Anterior cingulate cortex (tissue), 58 donors: ENCODE results near the gene RSF1.
A peak's percentile ranks its signal among the peaks of the same experiment; 100 is the strongest.
"Not testable (repeated sequence)": the region's sequence is repeated elsewhere in the genome, so short reads cannot be mapped to it uniquely, and the experiment has no call there.

Experiments used
- DNase-seq, 58 donors: peaks; one replicate each; lab custom pipeline; 2025; lab: John Stamatoyannopoulos, UW

The RSF1 gene

DNA sequence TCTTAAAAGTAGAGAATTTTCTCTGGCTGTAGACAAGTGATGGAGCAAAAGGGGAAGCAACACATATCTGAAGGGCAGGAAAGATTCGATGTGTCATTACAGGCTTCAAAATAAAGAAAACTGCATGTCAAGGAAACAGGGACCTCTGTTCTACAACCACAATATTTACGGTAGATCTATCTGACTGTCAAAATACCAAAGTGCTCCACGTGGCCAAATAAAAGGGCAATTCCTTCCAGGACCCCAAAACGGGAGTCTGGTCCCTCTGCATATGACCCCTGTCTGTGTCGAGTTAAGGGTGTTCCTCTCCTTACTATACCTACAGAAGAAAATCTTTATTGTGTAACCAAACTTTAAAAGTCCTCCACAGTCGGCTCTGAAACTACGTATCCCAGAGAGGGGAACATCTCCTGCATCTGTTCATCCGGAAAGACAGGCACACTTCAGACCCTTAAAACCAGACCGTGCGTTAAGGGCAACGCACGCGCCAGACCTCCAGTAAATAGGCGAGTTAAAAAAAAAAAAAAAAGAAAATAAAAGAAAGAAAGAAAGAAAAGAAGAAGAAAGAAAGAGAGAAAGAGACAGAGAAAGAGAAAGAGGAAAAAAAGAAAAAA is 183.7 kb downstream of the RSF1 start:
- no peak for DNase-seq

DNA sequence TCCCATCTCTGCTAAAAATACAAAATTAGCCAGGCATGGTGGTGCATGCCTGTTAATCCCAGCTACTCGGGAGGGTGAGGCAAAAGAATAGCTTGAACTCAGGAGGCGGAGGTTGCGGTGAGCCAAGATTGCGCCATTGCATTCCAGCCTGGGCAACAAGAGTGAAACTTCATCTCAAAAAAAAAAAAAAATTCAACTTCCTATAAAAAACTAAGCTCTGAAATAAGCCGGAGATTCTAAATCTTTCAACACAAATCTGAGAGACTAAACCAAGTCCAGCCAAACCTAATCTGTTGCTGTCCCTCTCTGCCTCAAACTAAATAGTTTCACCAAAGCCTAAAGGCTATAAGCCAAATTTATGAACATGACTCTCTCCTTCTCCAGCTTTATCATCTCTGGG is 186.6 kb downstream of the RSF1 start:
- DNase-seq: not testable (repeated sequence)

- no peak for DNase-seq
Observed at GRCh38 chr11:77630157-77630710, 190.3 kb downstream of the RSF1 start.

DNA sequence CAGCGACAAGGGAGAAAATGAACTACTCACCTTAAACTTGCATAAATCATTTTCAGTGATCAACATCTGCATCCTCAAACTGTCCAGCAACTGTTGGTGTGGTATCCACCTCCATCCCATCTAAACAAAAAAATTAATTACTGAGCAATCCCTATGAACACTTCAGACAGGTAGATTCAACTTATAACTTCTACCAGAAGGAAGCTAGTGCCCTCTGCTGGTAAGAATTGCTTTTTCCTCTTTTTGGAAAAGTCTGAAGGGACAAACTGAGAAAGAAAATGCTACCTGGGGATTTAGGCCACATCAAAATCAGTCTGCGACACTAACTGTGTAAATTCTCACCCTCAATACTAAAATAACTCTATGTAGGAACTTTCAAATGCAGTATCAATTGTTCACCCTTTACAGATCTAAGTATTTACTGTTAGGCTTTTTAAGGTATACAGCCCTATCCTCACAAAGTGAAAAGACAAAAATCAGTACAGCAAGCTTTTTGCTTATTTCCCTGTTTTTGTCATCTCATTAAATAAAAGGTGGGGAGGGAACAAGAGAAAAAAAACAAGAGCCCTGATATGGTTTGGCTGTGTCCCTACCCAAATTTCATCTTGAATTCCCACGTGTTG is 200.8 kb downstream of the RSF1 start:
- DNase-seq: peak in 2 of 58 donors; percentile 18 to 46

- DNase-seq: no peak
Observed at GRCh38 chr11:77617892-77618291, 202.6 kb downstream of the RSF1 start.

DNA sequence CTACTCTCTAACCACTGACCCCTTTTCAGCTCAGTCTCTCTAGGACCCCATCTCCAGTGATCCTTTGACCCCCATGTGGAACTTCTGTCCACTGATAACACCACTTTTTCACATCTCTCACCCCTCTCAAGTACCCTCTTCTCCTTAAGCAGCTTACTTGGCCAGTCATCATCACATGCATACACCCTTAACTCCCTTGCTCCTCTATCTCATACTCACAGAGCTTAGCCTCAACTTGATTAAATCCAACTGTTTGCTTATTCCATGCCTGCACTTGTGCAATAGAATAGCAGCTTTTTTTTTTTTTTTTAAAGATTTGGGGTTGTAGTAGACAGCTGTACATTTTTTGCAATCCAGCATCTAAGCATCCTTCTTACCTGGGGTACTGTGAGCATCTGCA is 208.6 kb downstream of the RSF1 start:
- DNase-seq: no peak
